Measurements from ENCODE around the gene FGF18. TPM values are rescaled to one million over a fixed set of nuclear protein-coding genes. Genes with fewer than 3 reads are reported as not detected.

FGF18 gene
- total and polyA plus RNA-seq, 5 donors = 1.2 to 4.3 (median 1.6) TPM

Small RNA genes lying within 50 kb of the gene (microRNA-seq; reads per million reads assigned to microRNA genes)
- gene MIR3912 = 0.84 to 1.6 reads per million in 2 donors

Other genes with a start within 250 kb of the FGF18 start
- gene TLX3, start 110.4 kb upstream of the FGF18 start, total RNA-seq = not detected
- not detected for gene TLX3, start 110.4 kb upstream of the FGF18 start, polyA plus RNA-seq
- gene NPM1, start 31.8 kb upstream of the FGF18 start, total RNA-seq = 100 to 1,000 TPM; 355 to 493 (median 433) TPM
- 887 TPM for gene NPM1, start 31.8 kb upstream of the FGF18 start, polyA plus RNA-seq

All from right cardiac atrium (tissue), 5 donors.